ENCODE measurements around the gene LMAN2L.

The LMAN2L gene

GRCh38 chr2:96699621-96700020 lies 40.2 kb downstream of the LMAN2L start:
- TF ChIP-seq CTCF (IDR thresholded peaks at IDR 0.05; ENCODE audit: insufficient read depth, low read depth, low read length, missing control alignments): no peak

GRCh38 chr2:96699021-96699420 lies 40.8 kb downstream of the LMAN2L start:
- H3K4me3 ChIP-seq (ENCODE audit: low read depth, low read length): no peak overlapping the region
- no peak for TF ChIP-seq CTCF (IDR thresholded peaks at IDR 0.05; ENCODE audit: insufficient read depth, low read depth, low read length, missing control alignments)
- DNase-seq (ENCODE audit: low read depth): no peak

More at GRCh38 chr2:96699621-96700020, 40.2 kb downstream of the LMAN2L start:
- no peak overlapping the region for H3K4me3 ChIP-seq (ENCODE audit: low read depth, low read length)
- DNase-seq (ENCODE audit: low read depth): no peak

GRCh38 chr2:96698221-96698861 lies 41.5 kb downstream of the LMAN2L start:
- H3K4me3 ChIP-seq (ENCODE audit: low read depth, low read length): no peak overlapping the region
- DNase-seq (ENCODE audit: low read depth): no peak
- no peak for TF ChIP-seq CTCF (IDR thresholded peaks at IDR 0.05; ENCODE audit: insufficient read depth, low read depth, low read length, missing control alignments)

- TF ChIP-seq CTCF (IDR thresholded peaks at IDR 0.05; ENCODE audit: insufficient read depth, low read depth, low read length, missing control alignments): no peak
- no peak overlapping the region for H3K4me3 ChIP-seq (ENCODE audit: low read depth, low read length)
- no peak for DNase-seq (ENCODE audit: low read depth)
Observed at GRCh38 chr2:96697476-96697875, 42.4 kb downstream of the LMAN2L start.

GRCh38 chr2:96695602-96696001 lies 44.3 kb downstream of the LMAN2L start:
- DNase-seq (ENCODE audit: low read depth): no peak
- no peak for TF ChIP-seq CTCF (IDR thresholded peaks at IDR 0.05; ENCODE audit: insufficient read depth, low read depth, low read length, missing control alignments)
- H3K4me3 ChIP-seq (ENCODE audit: low read depth, low read length): no peak overlapping the region

GRCh38 chr2:96694816-96695455 lies 44.9 kb downstream of the LMAN2L start:
- no peak overlapping the region for H3K4me3 ChIP-seq (ENCODE audit: low read depth, low read length)
- TF ChIP-seq CTCF (IDR thresholded peaks at IDR 0.05; ENCODE audit: insufficient read depth, low read depth, low read length, missing control alignments): no peak
- DNase-seq (ENCODE audit: low read depth): no peak

GRCh38 chr2:96694279-96694678 lies 45.6 kb downstream of the LMAN2L start:
- TF ChIP-seq CTCF (IDR thresholded peaks at IDR 0.05; ENCODE audit: insufficient read depth, low read depth, low read length, missing control alignments): no peak
- H3K4me3 ChIP-seq (ENCODE audit: low read depth, low read length): no peak overlapping the region
- no peak for DNase-seq (ENCODE audit: low read depth)

Data from GM12865 (cell line).